Stomach (tissue), 9 donors: ENCODE data around the gene SFXN5. TPM values are rescaled to one million over a fixed set of nuclear protein-coding genes. Genes with fewer than 3 reads are reported as not detected.

Experiments used
- DNase-seq, 2 donors: peaks; one replicate each; pipeline versions ENCODE4 v3.0.0 to v3.0.0-alpha.2; 2013 to 2019
- H3K27ac ChIP-seq, 5 donors: fragments of 200-600 bp in 4 of 5; sonication (generic) in 4 of 5; one replicate each; pipeline ENCODE4 v1.5.1; 2013 to 2019; ENCODE audit warnings: mild to moderate bottlenecking in 1 of 5, moderate library complexity in 1 of 5
- H3K27me3 ChIP-seq, 3 donors: fragments of 200-600 bp; sonication (generic); one replicate each; pipeline ENCODE4 v1.5.1; 2017 to 2019; ENCODE audit warnings: mixed run types in 1 of 3
- H3K36me3 ChIP-seq, 4 donors: fragments of 200-600 bp; sonication (generic); 1 replicate in 3 of 4; 2 replicates in 1 of 4; pipeline ENCODE4 v1.5.1; 2016 to 2019
- H3K4me1 ChIP-seq, 4 donors: fragments of 200-600 bp; sonication (generic); one replicate each; pipeline ENCODE4 v1.5.1; 2016 to 2019
- H3K4me3 ChIP-seq, 4 donors: fragments of 200-600 bp; sonication (generic) in 3 of 4; one replicate each; pipeline ENCODE4 v1.5.1; 2016 to 2019; ENCODE audit warnings: mild to moderate bottlenecking in 1 of 4
- H3K9me3 ChIP-seq, 4 donors: fragments of 200-600 bp; sonication (generic); one replicate each; pipeline ENCODE4 v1.5.1; 2016 to 2019
- CTCF ChIP-seq, 7 experiments: fragments of 450-650 bp in 4 of 7; fragments of 200-600 bp in 3 of 7; sonication (generic) in 3 of 7; IDR thresholded peaks; one replicate each; pipeline ENCODE4 v1.5.1; 2016 to 2019; ENCODE audit warnings: antibody characterized with exemption in 7 of 7, control low read depth in 2 of 7, mild to moderate bottlenecking in 1 of 7
- EP300 ChIP-seq: sonication (generic); formaldehyde crosslinking; IDR thresholded peaks from one replicate; pipeline ENCODE4 v1.6.1; 2017; ENCODE audit warnings: antibody characterized with exemption
- POLR2A ChIP-seq, 4 donors: fragments of 450-650 bp; IDR thresholded peaks; one replicate each; pipeline ENCODE4 v1.6.1; 2016; ENCODE audit warnings: antibody characterized with exemption in 4 of 4, control low read depth in 2 of 4, mild to moderate bottlenecking in 1 of 4, moderate library complexity in 1 of 4
- POLR2AphosphoS5 ChIP-seq, 3 donors: sonication (generic); formaldehyde crosslinking; IDR thresholded peaks; one replicate each; pipeline ENCODE4 v1.6.1; 2016; ENCODE audit warnings: antibody characterized with exemption in 3 of 3
- WGBS, 5 donors: extraction: QIAGEN DNeasy Blood & Tissue Kit in 3 of 5; methylation state at CpG; one replicate each; pipeline versions ENCODE4 v1.1.5 to v1.1.7; 2013 to 2018; 5-methylcytosine and 5-hydroxymethylcytosine counted together
- intact Hi-C: fragments of 100-400 bp; cut with DNase I; formaldehyde crosslinking; loops from one replicate; pipeline ENCODE4 v1.15.1; 2023; ENCODE audit warnings: low total_unique reads
- polyA plus RNA-seq, 3 donors: library from polyadenylated mRNA; stranded (reverse); fragments of 200-250 nt; gene quantifications; one replicate each; pipeline ENCODE4 v1.2.3, GENCODE V29; 2013
- total RNA-seq, 5 donors: library from RNA; depleted of rRNA; stranded (reverse); fragments of >200 nt; gene quantifications; one replicate each; pipeline versions ENCODE4 v1.1.0 to v1.2.3, GENCODE V29; 2014 to 2016
- donor health status: healthy with polysubstance abuse.
- donor health status: Bipolar disorder and iron deficiency.
- donor health status: healthy.

Gene SFXN5
- total and polyA plus RNA-seq, 8 donors = 2.7 to 118 (median 17.2) TPM

GRCh38 chr2:73007991-73008765 lies 63.3 kb downstream of the SFXN5 start:
- Histone ChIP-seq H3K27ac (no peak overlapping the region), H3K4me1 (no peaks in the 10 kb centered on the region), H3K27me3 (no peaks in the 10 kb centered on the region), H3K36me3 (peaks cover 0 to 29% (median 18%) of the 10 kb centered on the region in 4 donors), H3K9me3 (no peaks in the 10 kb centered on the region), H3K4me3 (no peak overlapping the region)
- WGBS, 5 donors = 95 to 98% (median 96%) methylated on average over 21 of the region's 21 CpGs
- DNase-seq = no peak
- intact Hi-C loops = no loop called here
- TF ChIP-seq CTCF (IDR thresholded peaks at IDR 0.05) = no peak
- TF ChIP-seq EP300 = no peak
- TF ChIP-seq POLR2A (IDR thresholded peaks at IDR 0.05) = no peak
- no peak for TF ChIP-seq POLR2AphosphoS5 (IDR thresholded peaks at IDR 0.05)

GRCh38 chr2:73006969-73007710 lies 64.4 kb downstream of the SFXN5 start:
- TF ChIP-seq CTCF (IDR thresholded peaks at IDR 0.05) = no peak
- no peak for TF ChIP-seq POLR2AphosphoS5 (IDR thresholded peaks at IDR 0.05)
- no peak for TF ChIP-seq EP300
- no peak for TF ChIP-seq POLR2A (IDR thresholded peaks at IDR 0.05)
- no peaks in the 10 kb centered on the region for H3K27me3 ChIP-seq
- H3K4me1 ChIP-seq = no peaks in the 10 kb centered on the region
- no peak overlapping the region for H3K27ac ChIP-seq
- peaks cover 0 to 29% (median 18%) of the 10 kb centered on the region in 4 donors for H3K36me3 ChIP-seq
- H3K9me3 ChIP-seq = no peaks in the 10 kb centered on the region
- DNase-seq = no peak
- 87 to 92% (median 89%) methylated on average over 14 of the region's 14 CpGs for WGBS, 5 donors
- intact Hi-C loops = no loop called here
- no peak overlapping the region for H3K4me3 ChIP-seq

GRCh38 chr2:73004889-73005596 lies 66.5 kb downstream of the SFXN5 start:
- H3K27me3 ChIP-seq = no peaks in the 10 kb centered on the region
- WGBS, 5 donors = 76 to 85% (median 77%) methylated on average over 14 of the region's 14 CpGs
- DNase-seq = peak in 1 of 2 donors; percentile 11

More at GRCh38 chr2:73004889-73005596, 66.5 kb downstream of the SFXN5 start:
- intact Hi-C loops = no loop called here
- Histone ChIP-seq H3K27ac (no peak overlapping the region), H3K9me3 (no peaks in the 10 kb centered on the region), H3K4me1 (no peaks in the 10 kb centered on the region), H3K36me3 (peaks cover 0 to 38% (median 25%) of the 10 kb centered on the region in 4 donors), H3K4me3 (no peak overlapping the region)
- no peak for TF ChIP-seq POLR2AphosphoS5 (IDR thresholded peaks at IDR 0.05)
- no peak for TF ChIP-seq EP300
- no peak for TF ChIP-seq CTCF (IDR thresholded peaks at IDR 0.05)
